Keratinocyte (primary cell): Measurements from ENCODE around the gene FKBP11.

Experiments
- CTCF ChIP-seq, 3 experiments: IDR thresholded peaks in 1 of 3; conservative IDR thresholded peaks in 1 of 3; optimal IDR thresholded peaks in 1 of 3; 2 replicates in 2 of 3; 3 replicates in 1 of 3; pipeline versions ENCODE3 to v1.5.1; 2011; ENCODE audit warnings: low read length in 3 of 3, mild to moderate bottlenecking in 3 of 3, moderate library complexity in 2 of 3, control low read depth in 1 of 3, inconsistent platforms in 1 of 3; ENCODE audit not compliant: insufficient read depth in 2 of 3; ENCODE audit errors: extremely low read depth in 1 of 3
- EZH2 ChIP-seq: IDR thresholded peaks from one replicate; pipeline ENCODE4 v1.6.1; 2012; ENCODE audit warnings: inconsistent platforms, mild to moderate bottlenecking, low read length, moderate library complexity

GRCh38 chr12:48903982-48904411 lies 21.3 kb downstream of the FKBP11 start:
- peak; percentile 37 to 73 (median 58) for TF ChIP-seq CTCF (optimal IDR thresholded peaks at IDR 0.05 in 1 of 3, IDR thresholded peaks at IDR 0.05 in 1 of 3, conservative IDR thresholded peaks at IDR 0.05 in 1 of 3; ENCODE audit: extremely low read depth in 1 of 3, insufficient read depth in 2 of 3, low read length in 3 of 3)
- no peak for TF ChIP-seq EZH2
